Right atrium auricular region (tissue), 2 donors: ENCODE measurements around the gene AQP2. TPM values are rescaled to one million over a fixed set of nuclear protein-coding genes. Genes with fewer than 3 reads are reported as not detected.

Experiments used
- DNase-seq: peaks from one replicate; pipeline ENCODE4 v3.0.0-alpha.2; 2019; ENCODE audit warnings: low spot score
- H3K27ac ChIP-seq, 2 donors: fragments of 200-600 bp; sonication (generic); 1 replicate in 1 of 2; 2 replicates in 1 of 2; pipeline ENCODE4 v1.5.1; 2016 to 2019
- H3K27me3 ChIP-seq, 2 donors: fragments of 200-600 bp; sonication (generic); one replicate each; pipeline versions ENCODE4 v1.5.1 to v1.6.0; 2017 to 2019
- H3K36me3 ChIP-seq: fragments of 200-600 bp; sonication (generic); one replicate; pipeline ENCODE4 v1.5.1; 2016
- H3K4me1 ChIP-seq, 2 donors: fragments of 200-600 bp; sonication (generic); one replicate each; pipeline versions ENCODE4 v1.5.1 to v1.6.0; 2017 to 2019
- H3K4me3 ChIP-seq, 2 donors: fragments of 200-600 bp; sonication (generic); 1 replicate in 1 of 2; 2 replicates in 1 of 2; pipeline ENCODE4 v1.5.1; 2017 to 2019; ENCODE audit warnings: mild to moderate bottlenecking in 1 of 2, moderate library complexity in 1 of 2
- H3K9me3 ChIP-seq, 2 donors: fragments of 200-600 bp; sonication (generic); one replicate each; pipeline ENCODE4 v1.5.1; 2019
- CTCF ChIP-seq, 2 donors: fragments of 200-600 bp; sonication (generic); IDR thresholded peaks; one replicate each; pipeline ENCODE4 v1.5.1; 2019; ENCODE audit warnings: antibody characterized with exemption in 2 of 2
- total RNA-seq, 2 donors: library from RNA; depleted of rRNA; stranded (reverse); fragments of >200 nt; gene quantifications; one replicate each; pipeline ENCODE4 v1.1.0, GENCODE V29; 2016

AQP2 gene
- total RNA-seq, 2 donors from 2014 or later: 0.83 TPM; not detected in 1

GRCh38 chr12:49925433-49926204 lies 24.9 kb upstream of the AQP2 start:
- Histone ChIP-seq H3K27ac (no peak overlapping the region), H3K4me1 (peaks cover 0 to 19% of the 10 kb centered on the region in 2 donors), H3K4me3 (no peak overlapping the region), H3K36me3 (no peaks in the 10 kb centered on the region), H3K27me3 (no peaks in the 10 kb centered on the region), H3K9me3 (no peaks in the 10 kb centered on the region)
- DNase-seq: no peak
- no peak for TF ChIP-seq CTCF (IDR thresholded peaks at IDR 0.05)

- Histone ChIP-seq H3K4me1 (no peaks in the 10 kb centered on the region), H3K36me3 (no peaks in the 10 kb centered on the region), H3K27me3 (no peaks in the 10 kb centered on the region), H3K4me3 (no peak overlapping the region), H3K9me3 (no peaks in the 10 kb centered on the region), H3K27ac (no peak overlapping the region)
- TF ChIP-seq CTCF (IDR thresholded peaks at IDR 0.05): no peak
- no peak for DNase-seq
Measured at GRCh38 chr12:49928471-49928870, 22.1 kb upstream of the AQP2 start.

GRCh38 chr12:49929581-49929980 lies 21.0 kb upstream of the AQP2 start:
- no peak for TF ChIP-seq CTCF (IDR thresholded peaks at IDR 0.05)
- Histone ChIP-seq H3K4me3 (no peak overlapping the region), H3K36me3 (no peaks in the 10 kb centered on the region), H3K9me3 (no peaks in the 10 kb centered on the region), H3K4me1 (no peaks in the 10 kb centered on the region), H3K27ac (no peak overlapping the region), H3K27me3 (no peaks in the 10 kb centered on the region)
- no peak for DNase-seq

GRCh38 chr12:49930515-49931288 lies 19.8 kb upstream of the AQP2 start:
- DNase-seq: no peak
- Histone ChIP-seq H3K27ac (no peak overlapping the region), H3K4me3 (no peak overlapping the region), H3K9me3 (no peaks in the 10 kb centered on the region), H3K36me3 (no peaks in the 10 kb centered on the region), H3K4me1 (no peaks in the 10 kb centered on the region), H3K27me3 (no peaks in the 10 kb centered on the region)
- TF ChIP-seq CTCF (IDR thresholded peaks at IDR 0.05): no peak

GRCh38 chr12:49932023-49932422 lies 18.5 kb upstream of the AQP2 start:
- Histone ChIP-seq H3K36me3 (no peaks in the 10 kb centered on the region), H3K4me3 (no peak overlapping the region), H3K4me1 (no peaks in the 10 kb centered on the region), H3K27ac (no peak overlapping the region), H3K9me3 (no peaks in the 10 kb centered on the region), H3K27me3 (no peaks in the 10 kb centered on the region)
- no peak for TF ChIP-seq CTCF (IDR thresholded peaks at IDR 0.05)
- no peak for DNase-seq
